OCI-LY7 (cell line): ENCODE data around the gene MYLK.

Experiments used
- EZH2phosphoT487 ChIP-seq: fragments of 200-600 bp; sonication (generic); IDR thresholded peaks from 2 replicates; pipeline ENCODE4 v1.6.1; 2018; ENCODE audit warnings: low read depth, borderline replicate concordance, mild to moderate bottlenecking, mixed run types, antibody characterized with exemption, low read length, moderate library complexity, mixed read lengths
- TF ChIP-seq, protein P1 (sequence below): fragments of 200-600 bp; sonication (generic); conservative IDR thresholded peaks from 2 replicates; pipeline ENCODE4 v1.5.1; 2014; ENCODE audit warnings: mild to moderate bottlenecking, antibody characterized with exemption, low read length, moderate library complexity, mixed read lengths

DNA sequence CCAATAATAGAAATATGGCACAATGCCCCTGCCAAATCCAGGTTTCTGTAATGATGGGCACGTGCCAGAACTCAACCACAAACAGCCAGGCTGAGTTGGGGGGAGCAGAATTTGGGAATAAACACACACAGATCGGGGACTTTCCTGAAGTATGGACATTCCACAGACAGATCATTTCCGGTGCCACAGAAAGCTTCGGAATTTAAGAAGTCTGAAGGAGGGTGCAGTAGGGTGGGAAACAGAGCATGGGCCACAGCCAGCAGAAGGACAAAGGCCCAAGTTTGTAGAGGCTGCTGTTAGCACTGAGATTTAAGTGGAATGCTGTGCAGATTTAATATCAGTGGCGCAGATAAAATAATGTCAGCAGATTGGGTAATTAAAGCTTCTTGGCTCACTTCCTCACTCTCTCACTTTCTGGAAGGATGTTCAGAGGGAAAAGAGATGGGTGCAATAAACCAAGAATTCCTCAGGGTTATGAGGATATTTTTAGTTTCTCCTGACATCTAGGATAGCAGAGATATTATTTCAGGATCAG is 67.4 kb downstream of the MYLK start:
- TF ChIP-seq EZH2phosphoT487 = no peak
- TF ChIP-seq, protein P1, sequence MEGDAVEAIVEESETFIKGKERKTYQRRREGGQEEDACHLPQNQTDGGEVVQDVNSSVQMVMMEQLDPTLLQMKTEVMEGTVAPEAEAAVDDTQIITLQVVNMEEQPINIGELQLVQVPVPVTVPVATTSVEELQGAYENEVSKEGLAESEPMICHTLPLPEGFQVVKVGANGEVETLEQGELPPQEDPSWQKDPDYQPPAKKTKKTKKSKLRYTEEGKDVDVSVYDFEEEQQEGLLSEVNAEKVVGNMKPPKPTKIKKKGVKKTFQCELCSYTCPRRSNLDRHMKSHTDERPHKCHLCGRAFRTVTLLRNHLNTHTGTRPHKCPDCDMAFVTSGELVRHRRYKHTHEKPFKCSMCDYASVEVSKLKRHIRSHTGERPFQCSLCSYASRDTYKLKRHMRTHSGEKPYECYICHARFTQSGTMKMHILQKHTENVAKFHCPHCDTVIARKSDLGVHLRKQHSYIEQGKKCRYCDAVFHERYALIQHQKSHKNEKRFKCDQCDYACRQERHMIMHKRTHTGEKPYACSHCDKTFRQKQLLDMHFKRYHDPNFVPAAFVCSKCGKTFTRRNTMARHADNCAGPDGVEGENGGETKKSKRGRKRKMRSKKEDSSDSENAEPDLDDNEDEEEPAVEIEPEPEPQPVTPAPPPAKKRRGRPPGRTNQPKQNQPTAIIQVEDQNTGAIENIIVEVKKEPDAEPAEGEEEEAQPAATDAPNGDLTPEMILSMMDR = no peak
